Measurements from ENCODE around the gene PLXDC1. TPM values are rescaled to one million over a fixed set of nuclear protein-coding genes. Genes with fewer than 3 reads are reported as not detected.

Gene PLXDC1
- total RNA-seq = 0.60 TPM in 1 of 2 replicates, not detected in the other

- Mint-ChIP-seq H3K36me3 (ENCODE audit: low read depth) (no peaks in the 10 kb centered on the region), H3K27me3 (ENCODE audit: insufficient read depth) (peaks cover 53% of the 10 kb centered on the region), H3K4me1 (ENCODE audit: low read depth) (peaks cover 29% of the 10 kb centered on the region), H3K4me3 (peak within 1 kb of the TSS; percentile 98), H3K27ac (peak within 1 kb of the TSS; percentile 30), H3K9me3 (no peaks in the 10 kb centered on the region)
- intact Hi-C loops (cut with micrococcal nuclease) = loop anchor here (5.0 kb wide), 1 partner anchor 479 kb away; the partner anchor contains the start of gene EPOP
- DNase-seq (ENCODE audit: low spot score) = no peak
Observed at GRCh38 chr17:39151150-39151942, at the start of gene PLXDC1. PLXDC1 (minus strand) TSS chr17:39151637; CDS start chr17:39151437, 200 bp downstream.

DNA sequence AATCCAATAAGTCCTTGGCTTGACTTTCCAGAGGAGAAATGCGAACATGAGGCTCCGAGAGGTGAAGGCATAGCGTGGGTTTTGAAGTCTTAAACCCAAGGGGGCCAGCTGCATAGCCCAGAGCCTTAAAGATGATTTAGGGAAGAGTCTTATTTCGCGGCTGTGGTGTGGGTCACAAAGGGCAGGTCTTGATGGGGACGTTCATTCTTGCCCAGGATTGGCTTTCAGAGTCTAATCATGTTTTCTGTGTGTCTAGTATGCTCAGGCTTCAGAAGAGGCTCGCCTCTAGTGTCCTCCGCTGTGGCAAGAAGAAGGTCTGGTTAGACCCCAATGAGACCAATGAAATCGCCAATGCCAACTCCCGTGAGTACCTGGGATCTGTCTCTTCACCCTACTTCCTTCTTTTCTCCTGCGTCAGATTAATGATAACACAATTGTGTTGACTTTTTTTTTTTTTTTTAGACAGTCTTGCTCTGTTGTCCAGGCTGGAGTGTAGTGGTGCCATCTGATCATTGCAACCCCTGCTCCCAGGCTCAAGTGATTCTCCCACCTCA is 49.6 kb upstream of the PLXDC1 start:
- Mint-ChIP-seq H3K27ac (peak overlapping the region; percentile 98), H3K9me3 (no peaks in the 10 kb centered on the region), H3K4me1 (ENCODE audit: low read depth) (peaks cover 42% of the 10 kb centered on the region), H3K36me3 (ENCODE audit: low read depth) (peaks cover 45% of the 10 kb centered on the region), H3K4me3 (peak overlapping the region; percentile 93), H3K27me3 (ENCODE audit: insufficient read depth) (no peaks in the 10 kb centered on the region)
- intact Hi-C loops (cut with micrococcal nuclease) = loop anchor here (1.0 to 10.0 kb wide), 3 partner anchors 47 to 424 kb away; partner anchors contain the start of genes PIP4K2B and PPP1R1B
- DNase-seq (ENCODE audit: low spot score) = no peak

GRCh38 chr17:39200070-39200879 is 48.8 kb upstream of the PLXDC1 start, which contains the start of gene RPL19:
RPL19 (plus strand) TSS chr17:39200283; CDS start chr17:39200345, 62 bp downstream.
- Mint-ChIP-seq H3K36me3 (ENCODE audit: low read depth) (peaks cover 45% of the 10 kb centered on the region), H3K27me3 (ENCODE audit: insufficient read depth) (no peaks in the 10 kb centered on the region), H3K4me1 (ENCODE audit: low read depth) (peaks cover 47% of the 10 kb centered on the region), H3K27ac (peak within 1 kb of the TSS; percentile 98), H3K9me3 (no peaks in the 10 kb centered on the region), H3K4me3 (peak within 1 kb of the TSS; percentile 93)
- peak; percentile 74 for DNase-seq (ENCODE audit: low spot score)
- intact Hi-C loops (cut with micrococcal nuclease) = loop anchor here (1.0 to 10.0 kb wide), 3 partner anchors 46 to 425 kb away; partner anchors contain the start of genes PIP4K2B and PPP1R1B

GRCh38 chr17:39199820-39200069 is 48.3 kb upstream of the PLXDC1 start:
- Mint-ChIP-seq H3K27me3 (ENCODE audit: insufficient read depth) (no peaks in the 10 kb centered on the region), H3K27ac (peak overlapping the region; percentile 98), H3K36me3 (ENCODE audit: low read depth) (peaks cover 41% of the 10 kb centered on the region), H3K9me3 (no peaks in the 10 kb centered on the region), H3K4me1 (ENCODE audit: low read depth) (peaks cover 47% of the 10 kb centered on the region), H3K4me3 (peak overlapping the region; percentile 93)
- DNase-seq (ENCODE audit: low spot score) = peak; percentile 84
- intact Hi-C loops (cut with micrococcal nuclease) = loop anchor here (1.0 to 10.0 kb wide), 6 partner anchors 45 to 447 kb away; partner anchors contain the start of genes CDK12, PIP4K2B, PPP1R1B and PSMB3

- Mint-ChIP-seq H3K4me3 (peak overlapping the region; percentile 93), H3K4me1 (ENCODE audit: low read depth) (peaks cover 56% of the 10 kb centered on the region), H3K36me3 (ENCODE audit: low read depth) (peaks cover 35% of the 10 kb centered on the region), H3K9me3 (no peaks in the 10 kb centered on the region), H3K27ac (peak overlapping the region; percentile 44), H3K27me3 (ENCODE audit: insufficient read depth) (no peaks in the 10 kb centered on the region)
- no peak for DNase-seq (ENCODE audit: low spot score)
- intact Hi-C loops (cut with micrococcal nuclease) = loop anchor here (5.0 kb wide), 3 partner anchors 264 to 446 kb away; partner anchors contain the start of genes CDK12, PSMB3 and RPL23
Observed at GRCh38 chr17:39198186-39198566, 46.7 kb upstream of the PLXDC1 start.

DNA sequence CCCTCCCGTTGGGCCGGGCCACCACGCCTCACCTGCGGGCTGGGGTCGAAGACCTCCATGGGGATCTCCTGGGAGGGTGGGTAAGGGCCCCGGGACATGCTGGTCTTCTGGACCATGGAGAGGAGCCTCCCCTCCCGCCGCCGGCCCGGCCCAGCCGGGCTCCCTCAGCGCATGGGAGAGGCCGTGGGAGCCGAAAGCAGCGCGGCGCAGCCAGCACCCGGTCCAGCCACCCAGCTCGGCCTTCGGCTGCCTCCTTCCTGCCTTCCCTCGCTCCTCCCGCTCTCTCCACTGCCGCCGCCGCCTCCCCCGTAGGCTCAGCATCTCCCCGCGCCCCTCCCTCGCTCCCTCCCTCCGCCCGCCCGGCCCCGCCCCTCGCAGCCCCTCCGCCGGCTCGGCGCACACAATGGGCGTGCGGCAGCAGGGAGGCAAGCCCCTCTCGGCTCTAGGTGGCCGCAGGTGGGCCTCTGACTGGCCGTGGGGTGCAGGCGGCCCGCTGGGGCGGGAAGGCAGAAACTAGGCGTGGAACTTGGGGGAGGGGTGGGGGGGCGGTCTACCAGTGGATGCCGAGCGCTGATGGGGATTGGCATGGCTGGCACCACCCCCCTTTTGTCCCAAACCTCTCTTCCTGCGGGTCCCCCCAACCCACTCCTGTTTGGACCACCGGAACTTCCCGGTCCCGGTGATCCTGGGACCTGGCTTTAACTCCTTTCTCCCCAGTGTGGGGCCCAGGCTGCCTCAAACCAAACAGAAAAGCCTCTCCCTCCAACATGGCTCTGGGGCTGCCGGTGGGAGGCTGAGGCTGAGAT is 46.1 kb upstream of the PLXDC1 start, which contains the start of gene CACNB1:
Gene CACNB1 (minus strand): TSS at position 290 of the 806 bp plus-strand sequence. CDS start 174 bp downstream, at position 116.
- peak within 1 kb of the TSS; percentile 68 for H3K27ac Mint-ChIP-seq
- intact Hi-C loops (cut with micrococcal nuclease) = loop anchor here (2.0 to 5.0 kb wide), 4 partner anchors 45 to 445 kb away; partner anchors contain the start of genes CDK12, PSMB3 and RPL23
- peaks cover 51% of the 10 kb centered on the region for H3K4me1 Mint-ChIP-seq (ENCODE audit: low read depth)
- no peaks in the 10 kb centered on the region for H3K27me3 Mint-ChIP-seq (ENCODE audit: insufficient read depth)
- DNase-seq (ENCODE audit: low spot score) = peak; percentile 64
- peaks cover 33% of the 10 kb centered on the region for H3K36me3 Mint-ChIP-seq (ENCODE audit: low read depth)
- H3K4me3 Mint-ChIP-seq = peak within 1 kb of the TSS; percentile 93
- no peaks in the 10 kb centered on the region for H3K9me3 Mint-ChIP-seq

DNA sequence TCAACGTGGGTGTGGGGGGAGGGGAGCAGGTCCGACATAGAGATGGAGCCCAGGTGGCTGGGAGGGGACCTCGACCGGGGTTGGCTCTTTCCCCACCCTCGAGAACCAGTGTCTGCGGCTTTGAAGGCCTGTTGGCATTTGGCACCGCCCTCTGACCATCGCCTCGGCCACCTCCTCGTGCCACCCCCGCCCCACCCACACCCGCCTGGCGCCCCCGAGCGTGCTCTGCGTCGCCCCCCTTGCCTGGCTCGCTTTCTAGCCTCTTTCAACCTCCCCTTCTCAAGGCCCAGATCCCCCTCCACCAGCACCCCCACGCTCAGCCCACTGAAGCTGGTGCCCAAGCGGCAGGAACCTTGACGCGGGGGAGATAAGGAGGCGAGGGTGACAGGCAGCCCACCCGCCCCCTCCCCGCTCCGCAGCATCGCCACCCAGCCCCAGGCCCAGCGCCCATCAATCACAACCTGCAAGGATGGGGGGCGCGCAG is 45.4 kb upstream of the PLXDC1 start:
- no peaks in the 10 kb centered on the region for H3K27me3 Mint-ChIP-seq (ENCODE audit: insufficient read depth)
- intact Hi-C loops (cut with micrococcal nuclease) = loop anchor here (2.0 to 5.0 kb wide), 4 partner anchors 44 to 445 kb away; partner anchors contain the start of genes CDK12, PSMB3 and RPL23
- H3K4me1 Mint-ChIP-seq (ENCODE audit: low read depth) = peaks cover 49% of the 10 kb centered on the region
- H3K27ac Mint-ChIP-seq = peak overlapping the region; percentile 68
- no peaks in the 10 kb centered on the region for H3K9me3 Mint-ChIP-seq
- H3K4me3 Mint-ChIP-seq = peak overlapping the region; percentile 93
- no peak for DNase-seq (ENCODE audit: low spot score)
- peaks cover 29% of the 10 kb centered on the region for H3K36me3 Mint-ChIP-seq (ENCODE audit: low read depth)

DNA sequence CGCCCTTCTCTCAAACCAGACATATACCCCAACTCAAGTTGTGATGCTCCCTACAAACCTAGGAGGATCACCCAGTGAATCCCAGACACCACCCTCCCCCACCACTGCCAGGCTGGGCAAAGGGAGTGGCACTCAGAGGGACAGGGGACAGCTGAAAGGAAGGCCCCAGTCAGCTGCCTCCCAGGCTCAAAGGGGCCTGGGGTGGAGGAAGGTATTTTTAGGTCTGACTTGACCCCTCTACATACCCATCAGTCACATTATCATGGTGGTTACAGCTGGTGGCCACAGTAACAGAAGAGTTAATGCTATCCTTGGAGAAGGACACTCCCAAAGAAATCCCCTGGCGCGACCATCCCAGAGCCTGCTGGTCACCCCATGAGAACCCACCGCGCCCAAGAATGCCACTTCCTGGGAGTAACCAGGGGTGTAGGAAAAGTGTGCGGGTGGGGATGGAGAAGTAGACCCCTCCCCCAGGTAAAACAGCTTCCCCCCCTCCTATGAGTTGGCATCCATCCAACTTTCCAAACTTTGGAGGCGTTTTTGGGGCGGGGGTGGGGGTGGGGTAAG is 44.9 kb upstream of the PLXDC1 start:
- H3K27ac Mint-ChIP-seq = peak overlapping the region; percentile 67
- no peaks in the 10 kb centered on the region for H3K27me3 Mint-ChIP-seq (ENCODE audit: insufficient read depth)
- H3K36me3 Mint-ChIP-seq (ENCODE audit: low read depth) = peaks cover 27% of the 10 kb centered on the region
- H3K4me1 Mint-ChIP-seq (ENCODE audit: low read depth) = peaks cover 44% of the 10 kb centered on the region
- no peak for DNase-seq (ENCODE audit: low spot score)
- peak overlapping the region; percentile 83 for H3K4me3 Mint-ChIP-seq
- no peaks in the 10 kb centered on the region for H3K9me3 Mint-ChIP-seq
- intact Hi-C loops (cut with micrococcal nuclease) = loop anchor here (2.0 to 5.0 kb wide), 4 partner anchors 44 to 444 kb away; partner anchors contain the start of genes CDK12, PSMB3 and RPL23

- Mint-ChIP-seq H3K4me1 (ENCODE audit: low read depth) (peaks cover 39% of the 10 kb centered on the region), H3K9me3 (no peaks in the 10 kb centered on the region), H3K27me3 (ENCODE audit: insufficient read depth) (no peaks in the 10 kb centered on the region), H3K4me3 (peak overlapping the region; percentile 83), H3K27ac (peak overlapping the region; percentile 48), H3K36me3 (ENCODE audit: low read depth) (peaks cover 20% of the 10 kb centered on the region)
- no peak for DNase-seq (ENCODE audit: low spot score)
- intact Hi-C loops (cut with micrococcal nuclease) = loop anchor here (2.0 to 5.0 kb wide), 4 partner anchors 43 to 443 kb away; partner anchors contain the start of genes CDK12, PSMB3 and RPL23
Observed at GRCh38 chr17:39195568-39196160, 44.2 kb upstream of the PLXDC1 start.

DNA sequence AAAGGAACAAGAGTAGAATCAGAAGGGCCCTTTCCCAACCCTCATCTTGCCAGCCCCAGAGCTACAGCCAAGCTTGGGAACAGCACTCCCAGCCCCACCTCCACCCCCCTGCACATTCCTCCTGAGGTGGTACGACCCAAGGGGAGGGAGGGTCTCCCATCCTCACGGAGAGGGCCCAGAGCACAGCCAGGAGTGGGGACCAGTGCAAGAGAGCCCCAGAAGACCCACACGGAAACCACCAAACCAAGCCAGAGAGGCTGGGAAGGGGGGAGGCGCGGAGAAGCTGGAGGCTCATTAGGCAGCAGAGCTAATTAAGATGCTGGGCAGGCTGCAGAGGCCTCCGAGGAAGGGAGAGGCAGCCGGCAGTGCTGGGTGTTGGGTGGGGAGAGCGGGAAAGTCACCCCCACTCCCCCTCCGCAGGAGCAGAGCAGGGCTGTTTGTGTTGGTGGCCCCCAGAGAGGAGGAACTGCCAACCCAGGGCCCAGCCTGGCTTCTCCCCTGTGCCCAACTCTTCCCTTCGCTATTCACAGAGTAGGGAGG is 43.6 kb upstream of the PLXDC1 start:
- peaks cover 16% of the 10 kb centered on the region for H3K36me3 Mint-ChIP-seq (ENCODE audit: low read depth)
- no peak overlapping the region for H3K27ac Mint-ChIP-seq
- no peaks in the 10 kb centered on the region for H3K27me3 Mint-ChIP-seq (ENCODE audit: insufficient read depth)
- H3K9me3 Mint-ChIP-seq = no peaks in the 10 kb centered on the region
- intact Hi-C loops (cut with micrococcal nuclease) = loop anchor here (5.0 kb wide), 3 partner anchors 267 to 443 kb away; partner anchors contain the start of genes CDK12, PSMB3 and RPL23
- no peak for DNase-seq (ENCODE audit: low spot score)
- H3K4me3 Mint-ChIP-seq = peak overlapping the region; percentile 83
- peaks cover 39% of the 10 kb centered on the region for H3K4me1 Mint-ChIP-seq (ENCODE audit: low read depth)
